K562 (cell line): ENCODE measurements around the gene EPHB1. TPM values are rescaled to one million over a fixed set of nuclear protein-coding genes. Genes with fewer than 3 reads are reported as not detected.

ENCODE experiments used
- ATAC-seq: fragments of 200-7000 bp; cut with Tn5 transposase; 3 replicates; pipeline ENCODE4 v1.9.1; 2020; ENCODE audit warnings: moderate library complexity
- BruUV-seq: library from RNA; stranded (reverse); fragments of 400-500 nt; replicated peaks from 2 replicates; lab custom pipeline; 2021; lab: Mats Ljungman, UMichigan
- CTCF ChIA-PET: fragments of 300-600 bp; formaldehyde crosslinking; extraction: SDS; loops from one replicate; lab custom pipeline; 2021; ENCODE audit warnings: low intra/inter-chr PET ratio; lab: Yijun Ruan, JAX
- POLR2A ChIA-PET: fragments of 300-600, 350-650 bp; sonication (Branson Sonifier 250); formaldehyde crosslinking; extraction: SDS; loops from one replicate; lab custom pipeline; 2021; ENCODE audit warnings: antibody characterized with exemption, inconsistent platforms; lab: Yijun Ruan, JAX
- DNase-seq, 4 experiments: peaks; one replicate each; pipeline versions ENCODE4 v3.0.0 to v3.0.0-alpha.2; 2011 to 2018; ENCODE audit warnings: low spot score in 3 of 4, mixed read lengths in 3 of 4; ENCODE audit errors: extremely low read depth in 1 of 4
- FAIRE-seq: peaks from 2 replicates; lab custom pipeline; 2011; peaks lifted over from hg19 to GRCh38; lab: Jason Lieb, UNC
- H2AFZ ChIP-seq: 2 replicates; pipeline ENCODE4 v1.6.0; 2011; ENCODE audit warnings: low read depth, low read length, control low read depth, inconsistent platforms
- H3K27ac ChIP-seq: fragments of 200-600 bp; 3 replicates; pipeline ENCODE4 v1.8.0; 2011; ENCODE audit warnings: low read depth, mild to moderate bottlenecking, control low read depth, inconsistent platforms, low read length, moderate library complexity, mixed read lengths; ENCODE audit errors: extremely low read depth
- H3K27me3 ChIP-seq, 2 experiments: fragments of 300-600 bp in 1 of 2; 2 replicates in 1 of 2; 3 replicates in 1 of 2; pipeline versions ENCODE4 v1.6.0 to v1.8.0; 2011; ENCODE audit warnings: inconsistent platforms in 2 of 2, low read length in 2 of 2, mild to moderate bottlenecking in 1 of 2, mixed read lengths in 1 of 2, moderate library complexity in 1 of 2; ENCODE audit not compliant: control insufficient read depth in 2 of 2, insufficient read depth in 2 of 2
- H3K36me3 ChIP-seq: fragments of 300-600 bp; 3 replicates; pipeline ENCODE4 v1.8.0; 2011; ENCODE audit warnings: mild to moderate bottlenecking, low read length, inconsistent platforms; ENCODE audit not compliant: control insufficient read depth, insufficient read depth
- H3K4me1 ChIP-seq, 2 experiments: fragments of 200-600 bp in 1 of 2; replicated peaks in 1 of 2; 2 replicates in 1 of 2; 3 replicates in 1 of 2; pipeline versions ENCODE4 v1.5.1 to v1.8.0; 2011; ENCODE audit warnings: inconsistent platforms in 2 of 2, low read length in 2 of 2, mild to moderate bottlenecking in 1 of 2, mixed read lengths in 1 of 2, moderate library complexity in 1 of 2; ENCODE audit not compliant: control insufficient read depth in 2 of 2, insufficient read depth in 2 of 2
- H3K4me2 ChIP-seq: 2 replicates; pipeline ENCODE4 v1.6.1; 2011; ENCODE audit warnings: low read length, control low read depth, inconsistent platforms, mixed read lengths; ENCODE audit not compliant: insufficient read depth
- H3K4me3 ChIP-seq: fragments of 200-600 bp; sonication (generic), shearing (Covaris generic); 2 replicates; pipeline ENCODE4 v1.5.1; 2016; ENCODE audit warnings: control low read depth, inconsistent platforms
- H3K79me2 ChIP-seq: fragments of 200-600 bp; 3 replicates; pipeline ENCODE4 v1.8.0; 2011; ENCODE audit warnings: low read length, inconsistent platforms; ENCODE audit not compliant: control insufficient read depth, insufficient read depth
- H3K9ac ChIP-seq, 2 experiments: 2 replicates each; pipeline versions ENCODE4 v1.6.0 to v1.6.1; 2011; ENCODE audit warnings: low read depth in 2 of 2, low read length in 2 of 2, control low read depth in 1 of 2, inconsistent platforms in 1 of 2, mild to moderate bottlenecking in 1 of 2, mixed read lengths in 1 of 2; ENCODE audit not compliant: insufficient read depth in 1 of 2
- H3K9me1 ChIP-seq: one replicate; pipeline ENCODE4 v1.6.0; 2011; ENCODE audit warnings: inconsistent platforms, mild to moderate bottlenecking, low read length, moderate library complexity; ENCODE audit not compliant: control insufficient read depth, insufficient read depth
- H3K9me3 ChIP-seq: replicated peaks from 2 replicates; pipeline ENCODE4 v1.5.1; 2011; ENCODE audit warnings: low read depth, low read length, inconsistent platforms; ENCODE audit not compliant: control insufficient read depth, insufficient read depth
- H4K20me1 ChIP-seq: replicated peaks from 2 replicates; pipeline ENCODE4 v1.6.1; 2011; ENCODE audit warnings: low read length, inconsistent platforms, mixed read lengths; ENCODE audit not compliant: control insufficient read depth, insufficient read depth
- BCL6 ChIP-seq: fragments of 250-450 bp; sonication (Bioruptor Pico); IDR thresholded peaks from 2 replicates; pipeline ENCODE4 v1.4.0; 2020
- BRCA1 ChIP-seq, 2 experiments: fragments of 450-650 bp in 1 of 2; sonication (generic) in 1 of 2; formaldehyde crosslinking in 1 of 2; IDR thresholded peaks; 2 replicates each; pipeline versions ENCODE4 v1.5.0 to v1.6.1; 2017 to 2020; ENCODE audit warnings: mild to moderate bottlenecking in 1 of 2, missing genetic modification reagents in 1 of 2
- BRD9 ChIP-seq: fragments of 450-650 bp; IDR thresholded peaks from 2 replicates; pipeline ENCODE4 v1.6.1; 2018; ENCODE audit warnings: low read depth; ENCODE audit not compliant: partially characterized antibody
- GABPB2 ChIP-seq: fragments of 250-450 bp; sonication (Bioruptor Pico); conservative IDR thresholded peaks from 2 replicates; pipeline ENCODE4 v1.5.1; 2021; ENCODE audit warnings: mild to moderate bottlenecking
- GATA2 ChIP-seq: sonication (generic); formaldehyde crosslinking; IDR thresholded peaks from 2 replicates; pipeline ENCODE4 v1.4.0; 2020; ENCODE audit warnings: mild to moderate bottlenecking, missing genetic modification reagents
- GTF2F1 ChIP-seq: IDR thresholded peaks from 2 replicates; pipeline ENCODE4 v1.6.1; 2011; ENCODE audit warnings: low read depth, low read length, improper control_type of control experiment
- NFE2L1 ChIP-seq: fragments of 450-650 bp; IDR thresholded peaks from 2 replicates; pipeline ENCODE4 v1.6.1; 2016; ENCODE audit warnings: missing genetic modification characterization, low read depth, mild to moderate bottlenecking, missing compliant biosample characterization, moderate library complexity, borderline replicate concordance
- RUNX1 ChIP-seq: sonication (generic); IDR thresholded peaks from 2 replicates; pipeline ENCODE4 v1.6.1; 2016; ENCODE audit warnings: antibody characterized with exemption, low read depth
- SAFB ChIP-seq: fragments of 200-400 bp; formaldehyde crosslinking; IDR thresholded peaks from 2 replicates; pipeline ENCODE4 v1.6.1; 2017; ENCODE audit warnings: low read depth, low read length, borderline replicate concordance
- U2AF1 ChIP-seq: fragments of 200-400 bp; formaldehyde crosslinking; optimal IDR thresholded peaks from 2 replicates; pipeline ENCODE3; 2017; ENCODE audit warnings: mild to moderate bottlenecking, low read depth, low read length, moderate library complexity
- XRCC4 ChIP-seq: IDR thresholded peaks from one replicate; pipeline ENCODE4 v1.6.1; 2011; ENCODE audit not compliant: insufficient read depth, insufficient read length; ENCODE audit errors: extremely low read depth
- ZNF134 ChIP-seq: fragments of 250-450 bp; sonication (Bioruptor Pico); conservative IDR thresholded peaks from 2 replicates; pipeline ENCODE4 v1.4.0; 2020
- ZNF445 ChIP-seq: fragments of 250-450 bp; sonication (Bioruptor Pico); IDR thresholded peaks from 2 replicates; pipeline ENCODE4 v1.4.0; 2020; ENCODE audit warnings: low read depth, mild to moderate bottlenecking, moderate library complexity
- ZNF668 ChIP-seq: fragments of 250-450 bp; sonication (Bioruptor Pico); IDR thresholded peaks from 2 replicates; pipeline ENCODE4 v1.8.0; 2022; ENCODE audit warnings: mild to moderate bottlenecking, inconsistent platforms
- WGBS: fragments of 100-300 bp; shearing (Covaris generic); methylation state at CpG from one replicate; pipeline ENCODE4 v1.1.6; 2016; ENCODE audit warnings: low coverage, mixed read lengths; ENCODE audit not compliant: insufficient coverage; ENCODE audit errors: missing lambda C conversion rate; 5-methylcytosine and 5-hydroxymethylcytosine counted together
- in situ Hi-C: fragments of 300-500 bp; cut with MboI; formaldehyde crosslinking; loops from 4 replicates; pipeline ENCODE4 v1.15.0; 2018; ENCODE audit warnings: inconsistent platforms, mixed read lengths
- intact Hi-C: fragments of 100-400 bp; cut with micrococcal nuclease; formaldehyde crosslinking; loops from 2 replicates; pipeline ENCODE4 v1.14.2; 2022
- polyA plus RNA-seq, 8 experiments: library from polyadenylated mRNA; depleted of rRNA in 4 of 8; stranded (reverse) in 5 of 8; unstranded in 3 of 8; fragments of >200 nt; fragmentation: Nextera tagmentation in 2 of 8; fragmentation: Illumina TruSeq in 1 of 8; extraction: Ambion mirVana in 2 of 8; extraction: Trizol in 1 of 8; gene quantifications; 2 replicates each; pipeline versions ENCODE4 v1.2.1 to v1.2.3, GENCODE V29; 2011 to 2014; ENCODE audit warnings: inconsistent platforms in 1 of 8, missing spikeins in 1 of 8
- total RNA-seq, 7 experiments: library from RNA; depleted of rRNA in 6 of 7; stranded (reverse); fragments of >200 nt in 6 of 7; fragmentation: Illumina TruSeq in 2 of 7; extraction: Trizol in 2 of 7; gene quantifications; 2 replicates each; pipeline versions ENCODE4 v1.2.1 to v1.2.3, GENCODE V29; 2011 to 2021; ENCODE audit warnings: low replicate concordance in 1 of 7
- TF ChIP-seq, protein P1 (sequence below), 2 experiments: fragments of 450-650 bp; IDR thresholded peaks; 2 replicates each; pipeline ENCODE4 v1.6.1; 2018; ENCODE audit warnings: mild to moderate bottlenecking in 2 of 2, low read depth in 1 of 2; ENCODE audit not compliant: partially characterized antibody in 2 of 2
- TF ChIP-seq, protein P2 (sequence below): fragments of 450-650 bp; formaldehyde crosslinking; IDR thresholded peaks from 2 replicates; pipeline ENCODE4 v1.4.0; 2022; ENCODE audit warnings: missing genetic modification characterization
- TF ChIP-seq, protein P3 (sequence below): fragments of 250-450 bp; sonication (Bioruptor Pico); IDR thresholded peaks from 2 replicates; pipeline ENCODE4 v1.5.1; 2021; ENCODE audit warnings: mild to moderate bottlenecking

EPHB1 gene
- total and polyA plus RNA-seq, 9 of the 15 experiments (the other 6 are each of a cell fraction or from before 2014, with no cell fraction given), result 0.29 TPM; not detected in 8

DNA sequence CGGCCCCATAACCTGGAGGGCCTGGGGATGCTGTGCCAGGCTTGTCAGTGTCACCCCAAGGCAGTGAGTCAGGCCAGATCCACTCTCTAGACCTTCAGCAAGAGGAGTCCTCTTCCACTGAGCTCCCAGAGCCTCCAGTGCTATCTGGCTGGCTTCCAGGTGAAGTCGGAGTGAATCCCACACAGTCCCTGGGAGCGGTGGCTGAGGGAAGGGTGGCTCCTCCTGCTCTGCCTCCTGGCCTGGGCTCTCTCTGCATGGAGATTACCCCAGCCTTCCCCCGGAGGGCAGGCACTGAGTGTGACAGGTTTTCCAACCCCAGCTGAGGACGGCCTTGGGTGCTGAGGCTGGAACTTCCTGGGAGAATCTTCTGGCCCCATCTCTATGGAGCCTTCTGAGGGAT is 82.7 kb downstream of the EPHB1 start (continued):
- TF ChIP-seq, protein P1, sequence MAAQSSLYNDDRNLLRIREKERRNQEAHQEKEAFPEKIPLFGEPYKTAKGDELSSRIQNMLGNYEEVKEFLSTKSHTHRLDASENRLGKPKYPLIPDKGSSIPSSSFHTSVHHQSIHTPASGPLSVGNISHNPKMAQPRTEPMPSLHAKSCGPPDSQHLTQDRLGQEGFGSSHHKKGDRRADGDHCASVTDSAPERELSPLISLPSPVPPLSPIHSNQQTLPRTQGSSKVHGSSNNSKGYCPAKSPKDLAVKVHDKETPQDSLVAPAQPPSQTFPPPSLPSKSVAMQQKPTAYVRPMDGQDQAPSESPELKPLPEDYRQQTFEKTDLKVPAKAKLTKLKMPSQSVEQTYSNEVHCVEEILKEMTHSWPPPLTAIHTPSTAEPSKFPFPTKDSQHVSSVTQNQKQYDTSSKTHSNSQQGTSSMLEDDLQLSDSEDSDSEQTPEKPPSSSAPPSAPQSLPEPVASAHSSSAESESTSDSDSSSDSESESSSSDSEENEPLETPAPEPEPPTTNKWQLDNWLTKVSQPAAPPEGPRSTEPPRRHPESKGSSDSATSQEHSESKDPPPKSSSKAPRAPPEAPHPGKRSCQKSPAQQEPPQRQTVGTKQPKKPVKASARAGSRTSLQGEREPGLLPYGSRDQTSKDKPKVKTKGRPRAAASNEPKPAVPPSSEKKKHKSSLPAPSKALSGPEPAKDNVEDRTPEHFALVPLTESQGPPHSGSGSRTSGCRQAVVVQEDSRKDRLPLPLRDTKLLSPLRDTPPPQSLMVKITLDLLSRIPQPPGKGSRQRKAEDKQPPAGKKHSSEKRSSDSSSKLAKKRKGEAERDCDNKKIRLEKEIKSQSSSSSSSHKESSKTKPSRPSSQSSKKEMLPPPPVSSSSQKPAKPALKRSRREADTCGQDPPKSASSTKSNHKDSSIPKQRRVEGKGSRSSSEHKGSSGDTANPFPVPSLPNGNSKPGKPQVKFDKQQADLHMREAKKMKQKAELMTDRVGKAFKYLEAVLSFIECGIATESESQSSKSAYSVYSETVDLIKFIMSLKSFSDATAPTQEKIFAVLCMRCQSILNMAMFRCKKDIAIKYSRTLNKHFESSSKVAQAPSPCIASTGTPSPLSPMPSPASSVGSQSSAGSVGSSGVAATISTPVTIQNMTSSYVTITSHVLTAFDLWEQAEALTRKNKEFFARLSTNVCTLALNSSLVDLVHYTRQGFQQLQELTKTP (IDR thresholded peaks at IDR 0.05; ENCODE audit: low read depth in 1 of 2, partially characterized antibody in 2 of 2), result no peak
- TF ChIP-seq NFE2L1 (tag) (no peak), BRD9 (no peak), ZNF668 (CRISPR knock-in tag) (no peak), GTF2F1 (no peak)

DNA sequence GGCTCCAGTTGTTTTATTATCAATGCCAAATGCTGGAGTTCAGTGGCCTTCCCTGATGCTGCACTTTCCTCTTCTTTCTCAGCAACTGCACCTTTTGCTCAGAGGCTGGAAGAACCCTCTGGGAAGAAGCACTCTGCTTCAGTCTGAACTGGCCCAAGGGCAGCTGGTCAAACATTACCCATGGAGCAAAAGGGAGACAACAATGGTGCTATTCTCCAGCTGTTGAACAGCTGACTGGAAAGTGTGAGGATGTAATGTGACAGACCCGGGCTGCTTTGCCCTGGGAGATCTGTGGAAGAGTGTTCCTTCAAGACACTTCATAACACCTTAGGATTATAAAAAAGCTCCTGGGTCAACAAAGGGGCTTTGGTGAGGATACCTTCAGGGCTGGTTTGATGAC is 84.9 kb downstream of the EPHB1 start:
- no peaks in the 10 kb centered on the region for H3K79me2 ChIP-seq
- no peaks in the 10 kb centered on the region; a peak in 1 of 5 replicates for H3K27me3 ChIP-seq
- POLR2A ChIA-PET, result no interaction called here
- TF ChIP-seq RUNX1 (no peak), U2AF1 (no peak), GABPB2 (no peak), ZNF445 (CRISPR knock-in tag) (no peak), SAFB (no peak), XRCC4 (no peak), GATA2 (CRISPR knock-in tag) (no peak), BRCA1 (IDR thresholded peaks at IDR 0.05) (no peak), BRCA1 (CRISPR knock-in tag; IDR thresholded peaks at IDR 0.05) (no peak), BCL6 (CRISPR knock-in tag) (no peak), ZNF134 (CRISPR knock-in tag) (no peak)
- TF ChIP-seq, protein P2, sequence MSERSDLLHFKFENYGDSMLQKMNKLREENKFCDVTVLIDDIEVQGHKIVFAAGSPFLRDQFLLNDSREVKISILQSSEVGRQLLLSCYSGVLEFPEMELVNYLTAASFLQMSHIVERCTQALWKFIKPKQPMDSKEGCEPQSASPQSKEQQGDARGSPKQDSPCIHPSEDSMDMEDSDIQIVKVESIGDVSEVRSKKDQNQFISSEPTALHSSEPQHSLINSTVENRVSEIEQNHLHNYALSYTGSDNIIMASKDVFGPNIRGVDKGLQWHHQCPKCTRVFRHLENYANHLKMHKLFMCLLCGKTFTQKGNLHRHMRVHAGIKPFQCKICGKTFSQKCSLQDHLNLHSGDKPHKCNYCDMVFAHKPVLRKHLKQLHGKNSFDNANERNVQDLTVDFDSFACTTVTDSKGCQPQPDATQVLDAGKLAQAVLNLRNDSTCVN (CRISPR knock-in tag), result no peak
- TF ChIP-seq, protein P3, sequence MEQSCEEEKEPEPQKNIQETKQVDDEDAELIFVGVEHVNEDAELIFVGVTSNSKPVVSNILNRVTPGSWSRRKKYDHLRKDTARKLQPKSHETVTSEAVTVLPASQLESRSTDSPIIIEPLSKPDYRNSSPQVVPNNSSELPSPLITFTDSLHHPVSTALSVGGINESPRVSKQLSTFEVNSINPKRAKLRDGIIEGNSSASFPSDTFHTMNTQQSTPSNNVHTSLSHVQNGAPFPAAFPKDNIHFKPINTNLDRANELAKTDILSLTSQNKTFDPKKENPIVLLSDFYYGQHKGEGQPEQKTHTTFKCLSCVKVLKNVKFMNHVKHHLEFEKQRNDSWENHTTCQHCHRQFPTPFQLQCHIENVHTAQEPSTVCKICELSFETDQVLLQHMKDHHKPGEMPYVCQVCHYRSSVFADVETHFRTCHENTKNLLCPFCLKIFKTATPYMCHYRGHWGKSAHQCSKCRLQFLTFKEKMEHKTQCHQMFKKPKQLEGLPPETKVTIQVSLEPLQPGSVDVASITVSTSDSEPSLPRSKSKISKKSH, result no peak

More for the DNA sequence above, 84.9 kb downstream of the EPHB1 start:
- Histone ChIP-seq H3K27ac (no peak overlapping the region), H3K4me3 (no peak overlapping the region), H3K9me1 (no peaks in the 10 kb centered on the region), H3K4me1 (no peaks in the 10 kb centered on the region), H3K9me3 (no peaks in the 10 kb centered on the region), H3K36me3 (no peaks in the 10 kb centered on the region), H3K4me2 (no peak overlapping the region), H2AFZ (no peak overlapping the region), H4K20me1 (no peaks in the 10 kb centered on the region), H3K9ac (no peak overlapping the region)
- ATAC-seq (no peak), FAIRE-seq (no peak), DNase-seq (no peak)
- no CpG with 5 or more reads among the region's 1 CpG for WGBS
- no TSS peak for BruUV-seq
- intact Hi-C loops (no loop called here), in situ Hi-C loops (no loop called here)
- CTCF ChIA-PET, result no interaction called here
